B cell (primary cell): Measurements from ENCODE around the gene MPC1. TPM values are rescaled to one million over a fixed set of nuclear protein-coding genes. Genes with fewer than 3 reads are reported as not detected.

Experiments used
- ATAC-seq: fragments of 200-7000 bp; cut with Tn5 transposase; one replicate; pipeline ENCODE4 v1.10.0; 2021; ENCODE audit warnings: low read depth, mild to moderate bottlenecking, moderate number of reproducible peaks, moderate library complexity
- CTCF ChIA-PET: fragments of 350-600 bp; sonication (Branson Sonifier 250); formaldehyde crosslinking; loops from one replicate; lab custom pipeline; 2021; ENCODE audit warnings: antibody characterized with exemption, inconsistent platforms; lab: Charles Lee
- POLR2A ChIA-PET: fragments of 350-600 bp; sonication (Branson Sonifier 250); formaldehyde crosslinking; loops from one replicate; lab custom pipeline; 2021; ENCODE audit warnings: antibody characterized with exemption; lab: Charles Lee
- DNase-seq: peaks from one replicate; pipeline ENCODE4 v3.0.0; 2013
- H2AFZ ChIP-seq: 2 replicates; pipeline ENCODE4 v1.6.1; 2012; ENCODE audit warnings: mild to moderate bottlenecking, low read depth, low read length; ENCODE audit not compliant: insufficient read depth, poor library complexity, severe bottlenecking
- H3K27ac ChIP-seq, 2 donors: 1 replicate in 1 of 2; 2 replicates in 1 of 2; pipeline ENCODE4 v1.5.1; 2012 to 2013; ENCODE audit warnings: low read length in 2 of 2, mild to moderate bottlenecking in 2 of 2, moderate library complexity in 1 of 2
- H3K27me3 ChIP-seq, 4 experiments: fragments of 200-600 bp in 1 of 4; sonication (generic) in 1 of 4; replicated peaks in 1 of 4; 1 replicate in 2 of 4; 2 replicates in 2 of 4; pipeline versions ENCODE4 v1.6.1 to v1.7.0; 2013 to 2016; ENCODE audit warnings: low read length in 3 of 4, mild to moderate bottlenecking in 2 of 4, mixed read lengths in 1 of 4, moderate library complexity in 1 of 4; ENCODE audit not compliant: insufficient read depth in 4 of 4, control insufficient read depth in 3 of 4; ENCODE audit errors: control extremely low read depth in 1 of 4
- H3K36me3 ChIP-seq, 2 experiments: replicated peaks in 1 of 2; 1 replicate in 1 of 2; 2 replicates in 1 of 2; pipeline versions ENCODE4 v1.6.1 to v1.7.1; 2013; ENCODE audit warnings: low read length in 1 of 2; ENCODE audit not compliant: insufficient read depth in 2 of 2, control insufficient read depth in 1 of 2; ENCODE audit errors: control extremely low read depth in 1 of 2, extremely low read depth in 1 of 2
- H3K4me1 ChIP-seq, 2 donors: fragments of 200-600 bp in 1 of 2; sonication (generic) in 1 of 2; 1 replicate in 1 of 2; 2 replicates in 1 of 2; pipeline versions ENCODE4 v1.5.1 to v1.6.1; 2013 to 2017; ENCODE audit warnings: low read length in 2 of 2; ENCODE audit not compliant: control insufficient read depth in 2 of 2, insufficient read depth in 2 of 2
- H3K4me2 ChIP-seq: replicated peaks from 2 replicates; pipeline ENCODE3; 2012; ENCODE audit warnings: mild to moderate bottlenecking, low read depth, low read length; ENCODE audit not compliant: poor library complexity, severe bottlenecking
- H3K4me3 ChIP-seq, 5 experiments: fragments of 200-600 bp in 1 of 5; sonication (generic) in 1 of 5; 1 replicate in 3 of 5; 2 replicates in 2 of 5; pipeline versions ENCODE4 v1.5.1 to v1.7.0; 2011 to 2016; ENCODE audit warnings: low read length in 4 of 5, mild to moderate bottlenecking in 4 of 5, low read depth in 2 of 5, control low read depth in 1 of 5, moderate library complexity in 1 of 5; ENCODE audit not compliant: insufficient read depth in 1 of 5; ENCODE audit errors: control extremely low read depth in 1 of 5, extremely low read depth in 1 of 5
- H3K79me2 ChIP-seq: fragments of 200-600 bp; sonication (generic); one replicate; pipeline ENCODE4 v1.6.0; 2016; ENCODE audit warnings: low read length; ENCODE audit not compliant: control insufficient read depth, insufficient read depth
- H3K9ac ChIP-seq: fragments of 200-600 bp; sonication (generic); 2 replicates; pipeline ENCODE4 v1.6.1; 2017; ENCODE audit warnings: mild to moderate bottlenecking, low read length, moderate library complexity
- H3K9me3 ChIP-seq, 3 donors: one replicate each; pipeline versions ENCODE4 v1.6.1 to v1.7.1; 2013; ENCODE audit warnings: low read length in 2 of 3; ENCODE audit not compliant: control insufficient read depth in 2 of 3, insufficient read depth in 1 of 3; ENCODE audit errors: control extremely low read depth in 1 of 3
- H4K20me1 ChIP-seq: 2 replicates; pipeline ENCODE4 v1.6.0; 2012; ENCODE audit warnings: mild to moderate bottlenecking, low read length; ENCODE audit not compliant: insufficient read depth, control insufficient read depth, poor library complexity, severe bottlenecking
- H3K27ac Mint-ChIP-seq: one replicate; pipeline ENCODE4 v1.8.0; 2021; ENCODE audit warnings: mixed read lengths
- H3K27me3 Mint-ChIP-seq: one replicate; pipeline ENCODE4 v1.8.0; 2021; ENCODE audit warnings: mixed read lengths
- H3K4me1 Mint-ChIP-seq: one replicate; pipeline ENCODE4 v1.8.0; 2021; ENCODE audit warnings: mixed read lengths
- H3K4me3 Mint-ChIP-seq: one replicate; pipeline ENCODE4 v1.8.0; 2021; ENCODE audit warnings: mixed read lengths
- H3K9me3 Mint-ChIP-seq: one replicate; pipeline ENCODE4 v1.8.0; 2022; ENCODE audit warnings: mixed read lengths; ENCODE audit not compliant: insufficient read depth
- CTCF ChIP-seq: fragments of 200-600 bp; IDR thresholded peaks from one replicate; pipeline ENCODE4 v1.8.0; 2022; ENCODE audit warnings: antibody characterized with exemption, mild to moderate bottlenecking
- EZH2 ChIP-seq: IDR thresholded peaks from 2 replicates; pipeline ENCODE4 v1.6.1; 2012; ENCODE audit warnings: borderline replicate concordance, low read depth, mild to moderate bottlenecking, moderate library complexity, low read length; ENCODE audit not compliant: insufficient read depth, poor library complexity, severe bottlenecking
- WGBS: methylation state at CpG from one replicate; pipeline ENCODE4 v1.1.5; 2013; ENCODE audit warnings: missing lambda C conversion rate; ENCODE audit not compliant: insufficient coverage; 5-methylcytosine and 5-hydroxymethylcytosine counted together
- intact Hi-C: fragments of 100-400 bp; cut with micrococcal nuclease; formaldehyde crosslinking; loops from one replicate; pipeline ENCODE4 v1.10.0; 2022
- polyA plus RNA-seq: library from polyadenylated mRNA; depleted of rRNA; stranded (reverse); fragments of >200 nt; gene quantifications from 2 replicates; pipeline ENCODE4 v1.2.3, GENCODE V29; 2012
- total RNA-seq, 2 donors: library from RNA; stranded (reverse); fragments of 120-200 nt in 1 of 2; gene quantifications; 1 replicate in 1 of 2; 2 replicates in 1 of 2; pipeline versions ENCODE4 v1.2.3 to v1.2.4, GENCODE V29; 2013 to 2022

Gene MPC1
- total and polyA plus RNA-seq, 2 donors (not counting 1 experiment from before 2014, with no cell fraction given) = 19.8 to 23.9 TPM

- no peaks in the 10 kb centered on the region for H3K27me3 Mint-ChIP-seq
- no CpG with 5 or more reads among the region's 3 CpGs for WGBS
- CTCF ChIA-PET = interaction anchor here (1.0 kb wide), 1 partner anchor 11 kb away, joined by 4 read pairs; no protein-coding TSS in a partner anchor
- no peaks in the 10 kb centered on the region for H3K4me1 Mint-ChIP-seq
- Histone ChIP-seq H3K36me3 (peaks cover 0 to 4% of the 10 kb centered on the region in 2 experiments), H3K4me3 (no peak overlapping the region), H3K9ac (no peak overlapping the region), H4K20me1 (no peaks in the 10 kb centered on the region), H3K79me2 (no peaks in the 10 kb centered on the region), H3K27ac (no peak overlapping the region), H3K4me2 (no peak overlapping the region), H3K9me3 (no peaks in the 10 kb centered on the region), H3K4me1 (no peaks in the 10 kb centered on the region), H2AFZ (no peak overlapping the region), H3K27me3 (no peaks in the 10 kb centered on the region)
- no peak overlapping the region for H3K27ac Mint-ChIP-seq
- intact Hi-C loops = no loop called here
- no peaks in the 10 kb centered on the region for H3K9me3 Mint-ChIP-seq
- H3K4me3 Mint-ChIP-seq = no peak overlapping the region
- TF ChIP-seq EZH2 (no peak), CTCF (no peak)
- ATAC-seq (no peak), DNase-seq (no peak)
- POLR2A ChIA-PET = no interaction called here
Measured at GRCh38 chr6:166370489-166370888, 12.3 kb downstream of the MPC1 start.

GRCh38 chr6:166369782-166370181, 13.0 kb downstream of the MPC1 start:
- H3K79me2 ChIP-seq = no peaks in the 10 kb centered on the region
- no peak overlapping the region for H3K27ac Mint-ChIP-seq
- intact Hi-C loops = no loop called here
- WGBS = 100% methylated on average over 1 of the region's 3 CpGs
- H3K4me2 ChIP-seq = no peak overlapping the region
- H4K20me1 ChIP-seq = no peaks in the 10 kb centered on the region
- CTCF ChIA-PET = no interaction called here
- no peaks in the 10 kb centered on the region for H3K27me3 Mint-ChIP-seq
- no peaks in the 10 kb centered on the region for H3K9me3 ChIP-seq
- H3K27ac ChIP-seq = no peak overlapping the region
- no peak overlapping the region for H3K4me3 Mint-ChIP-seq
- DNase-seq (no peak), ATAC-seq (no peak)
- H2AFZ ChIP-seq = no peak overlapping the region
- POLR2A ChIA-PET = no interaction called here
- no peaks in the 10 kb centered on the region for H3K4me1 ChIP-seq
- H3K36me3 ChIP-seq = peaks cover 0 to 7% of the 10 kb centered on the region in 2 experiments
- H3K27me3 ChIP-seq = no peaks in the 10 kb centered on the region
- no peak overlapping the region for H3K9ac ChIP-seq
- H3K9me3 Mint-ChIP-seq = no peaks in the 10 kb centered on the region
- no peak overlapping the region for H3K4me3 ChIP-seq
- H3K4me1 Mint-ChIP-seq = no peaks in the 10 kb centered on the region
- TF ChIP-seq CTCF (no peak), EZH2 (no peak)
